GM19324 (cell line): ENCODE data around the gene PLEKHN1.
"Not testable (repeated sequence)": the region's sequence is repeated elsewhere in the genome, so short reads cannot be mapped to it uniquely, and the experiment has no call there.

Experiments
- ATAC-seq: cut with Tn5 transposase; IDR thresholded peaks from one replicate; pipeline ENCODE4 v1.9.1; 2021; ENCODE audit warnings: mild to moderate bottlenecking, moderate library complexity; ENCODE audit not compliant: unreplicated experiment, low FRiP score

PLEKHN1 gene

DNA sequence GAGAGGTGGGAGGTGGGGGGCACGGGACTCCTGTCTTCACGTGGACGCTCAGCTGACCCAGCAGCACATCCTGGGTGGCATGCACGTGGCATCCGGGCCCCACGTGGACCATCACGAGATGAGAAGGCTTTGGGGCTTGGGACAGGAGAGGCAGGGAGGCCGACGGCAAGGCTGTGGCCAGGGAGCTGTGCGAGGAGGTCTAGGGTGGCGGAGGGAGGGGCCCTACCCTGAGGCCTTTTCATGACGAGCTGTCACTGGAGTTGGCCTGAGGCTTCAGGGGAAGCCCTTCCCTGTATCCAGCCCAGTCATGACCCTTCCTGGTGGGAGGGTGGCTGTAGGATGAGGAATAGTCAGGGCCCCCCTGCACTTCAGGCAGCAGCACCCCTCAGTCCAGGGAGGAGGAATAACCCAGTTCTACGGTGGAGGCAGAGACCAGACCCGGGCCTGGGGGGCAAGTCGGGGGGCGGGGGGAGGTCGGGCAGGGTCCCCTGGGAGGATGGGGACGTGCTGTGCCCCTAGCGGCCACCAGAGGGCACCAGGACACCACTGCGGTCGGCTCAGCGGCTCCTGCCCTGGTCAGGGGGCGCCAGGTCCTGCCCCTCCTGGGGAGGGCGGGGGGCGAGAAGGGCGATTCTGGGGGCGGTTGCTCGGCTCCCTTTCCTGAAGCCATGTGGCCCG is 17.7 kb downstream of the PLEKHN1 start:
- no peak for ATAC-seq

DNA sequence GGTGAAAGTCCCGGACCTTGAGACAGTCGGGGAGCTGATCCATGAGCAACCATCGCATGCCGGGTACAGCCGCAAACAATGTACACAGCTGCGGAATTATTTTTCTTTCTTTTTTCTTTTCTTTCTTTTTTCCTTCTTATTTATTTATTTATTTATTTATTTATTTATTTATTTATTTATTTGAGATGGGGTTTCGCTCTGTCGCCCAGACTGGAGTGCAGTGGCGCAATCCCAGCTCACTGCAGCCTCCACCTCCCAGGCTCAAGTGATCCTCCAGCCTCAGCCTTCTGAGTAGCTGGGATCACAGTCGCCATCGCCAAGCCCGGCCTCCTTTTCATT is 18.2 kb downstream of the PLEKHN1 start:
- no peak for ATAC-seq

DNA sequence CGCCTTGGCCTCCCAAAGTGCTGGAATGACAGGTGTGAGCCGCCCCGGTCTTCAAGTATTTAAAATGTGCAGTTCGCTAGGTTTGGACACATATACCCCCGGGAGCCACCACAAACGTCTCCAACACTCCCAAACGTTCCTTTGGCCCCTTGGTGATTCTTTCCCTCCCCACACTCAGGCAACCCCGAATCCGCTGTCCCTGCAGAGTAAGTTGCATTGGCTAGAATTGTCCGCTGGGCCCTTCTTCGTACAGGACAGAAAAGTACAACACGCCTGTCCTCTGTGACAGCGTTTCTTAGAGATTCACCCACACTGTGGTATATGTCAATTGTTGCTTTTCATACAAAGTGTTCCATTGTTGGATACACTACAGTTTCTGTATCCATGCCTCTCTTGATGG is 18.8 kb downstream of the PLEKHN1 start:
- no peak for ATAC-seq

DNA sequence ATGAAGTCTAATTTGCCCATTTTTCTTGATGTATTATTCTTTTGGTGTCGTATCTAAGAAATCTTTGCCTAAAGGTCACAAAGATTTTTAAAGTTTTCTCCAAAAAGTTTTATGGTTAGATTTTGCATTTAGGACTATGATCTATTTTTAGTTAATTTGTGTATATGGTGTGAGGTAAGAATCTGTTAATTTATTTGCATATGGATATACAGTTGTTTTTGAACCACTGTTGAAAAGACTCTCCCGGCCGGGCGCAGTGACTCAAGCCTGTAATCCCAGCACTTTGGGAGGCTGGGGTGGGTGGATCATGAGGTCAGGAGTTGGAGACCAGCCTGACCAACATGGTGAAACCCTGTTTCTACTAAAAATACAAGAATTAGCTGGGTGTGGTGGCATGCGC is 21.8 kb downstream of the PLEKHN1 start:
- ATAC-seq, result not testable (repeated sequence)

DNA sequence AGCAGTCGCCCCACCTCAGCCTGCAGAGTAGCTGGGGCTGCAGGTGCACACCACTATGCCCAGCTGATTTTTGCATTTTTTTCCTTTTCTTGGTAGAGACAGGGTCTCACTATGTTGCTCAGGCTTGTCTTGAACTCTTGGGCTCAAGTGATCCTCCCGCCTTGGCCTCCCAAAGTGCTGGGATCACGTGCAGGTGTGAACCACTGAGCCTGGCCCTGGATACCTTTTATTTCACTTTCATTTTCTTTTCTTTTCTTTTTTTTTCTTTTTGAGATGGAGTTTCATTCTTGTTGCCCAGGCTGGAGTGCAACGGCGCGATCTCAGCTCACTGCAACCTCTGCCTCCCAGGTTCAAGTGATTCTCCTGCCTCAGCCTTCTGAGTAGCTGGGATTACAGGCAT is 25.0 kb downstream of the PLEKHN1 start:
- ATAC-seq, result not testable (repeated sequence)

DNA sequence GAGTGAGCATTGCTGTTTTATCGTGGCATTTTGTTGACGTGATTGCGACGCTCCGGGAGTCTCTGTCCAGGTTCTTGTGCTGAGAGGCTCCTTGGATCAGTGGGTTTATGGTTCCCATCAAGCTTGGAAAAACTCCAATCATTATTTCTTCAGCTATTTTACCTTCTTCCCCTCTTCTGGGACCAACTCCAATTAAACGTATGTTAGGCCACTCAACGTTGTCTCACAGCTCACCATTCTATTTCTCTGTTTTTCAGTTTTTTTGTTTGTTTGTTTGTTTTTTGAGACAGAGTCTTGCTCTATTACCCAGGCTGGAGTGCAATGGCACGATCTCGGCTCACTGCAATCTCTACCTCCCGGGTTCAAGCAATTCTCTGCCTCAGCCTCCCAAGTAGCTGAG is 25.6 kb downstream of the PLEKHN1 start:
- ATAC-seq, result no peak

DNA sequence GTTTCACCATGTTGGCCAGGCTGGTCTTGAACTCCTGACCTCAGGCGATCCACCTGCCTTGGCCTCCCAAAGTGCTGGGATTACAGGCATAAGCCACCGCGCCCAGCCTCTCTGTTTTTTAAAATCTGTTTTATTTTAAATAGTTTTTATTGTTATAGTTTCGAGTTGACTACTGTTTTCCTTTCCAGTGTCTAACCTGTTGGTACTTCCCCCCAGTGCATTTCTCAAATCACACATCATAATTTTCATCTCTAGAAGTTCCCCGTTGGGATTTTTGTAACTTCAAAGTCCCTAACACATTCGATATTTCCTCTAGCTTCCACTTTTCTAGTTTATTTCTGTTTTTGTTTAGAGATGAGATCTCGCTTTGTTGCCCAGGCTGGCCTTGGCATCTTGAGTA is 26.1 kb downstream of the PLEKHN1 start:
- ATAC-seq, result no peak

DNA sequence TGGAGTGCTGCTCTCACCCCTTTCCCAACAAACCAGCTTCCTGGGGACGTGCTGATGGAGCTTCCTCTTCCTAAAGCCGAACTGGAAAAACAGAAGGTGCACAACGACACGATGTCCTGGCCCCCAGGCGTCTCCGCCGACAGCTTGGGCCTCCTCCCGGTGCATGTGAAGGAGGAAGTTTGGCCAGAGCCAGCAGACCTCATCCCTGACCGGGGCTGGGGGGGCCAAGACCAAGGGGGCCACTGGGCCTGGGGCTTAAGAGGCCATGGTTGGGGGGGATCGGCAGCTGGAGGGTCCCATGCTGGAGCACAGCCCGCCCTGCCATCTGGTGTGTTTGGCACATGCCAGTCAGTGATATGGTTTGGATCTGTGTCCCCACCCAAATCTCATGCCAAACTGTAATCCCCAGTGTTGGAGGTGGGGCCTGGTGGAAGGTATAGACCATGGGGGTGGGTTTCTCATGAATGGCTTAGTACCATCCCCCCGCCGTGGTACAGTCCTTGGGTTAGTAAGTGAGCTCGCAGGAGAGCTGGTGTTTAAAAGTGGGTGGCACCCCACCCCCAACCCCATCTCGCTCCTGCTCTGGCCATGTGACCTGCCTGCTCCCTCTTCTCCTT is 27.2 kb downstream of the PLEKHN1 start:
- ATAC-seq, result no peak

DNA sequence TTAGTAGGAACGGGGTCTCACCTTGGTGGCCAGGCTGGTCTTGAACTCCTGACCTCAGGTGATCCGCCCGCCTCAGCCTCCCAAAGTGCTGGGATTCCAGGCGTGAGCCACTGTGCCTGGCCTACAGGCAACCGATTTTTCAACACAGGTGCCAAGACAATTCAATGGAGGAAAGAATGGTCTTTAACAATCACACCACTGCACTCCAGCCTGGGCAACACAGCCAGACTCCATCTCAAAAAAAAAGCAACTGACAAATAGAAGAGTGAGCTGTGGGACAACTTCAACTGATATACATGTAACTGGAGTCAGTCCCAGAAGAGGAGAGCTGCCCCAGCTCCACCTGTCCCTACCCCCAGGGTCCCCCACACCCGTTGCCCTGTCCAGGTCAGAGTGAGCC is 28.3 kb downstream of the PLEKHN1 start:
- not testable (repeated sequence) for ATAC-seq

DNA sequence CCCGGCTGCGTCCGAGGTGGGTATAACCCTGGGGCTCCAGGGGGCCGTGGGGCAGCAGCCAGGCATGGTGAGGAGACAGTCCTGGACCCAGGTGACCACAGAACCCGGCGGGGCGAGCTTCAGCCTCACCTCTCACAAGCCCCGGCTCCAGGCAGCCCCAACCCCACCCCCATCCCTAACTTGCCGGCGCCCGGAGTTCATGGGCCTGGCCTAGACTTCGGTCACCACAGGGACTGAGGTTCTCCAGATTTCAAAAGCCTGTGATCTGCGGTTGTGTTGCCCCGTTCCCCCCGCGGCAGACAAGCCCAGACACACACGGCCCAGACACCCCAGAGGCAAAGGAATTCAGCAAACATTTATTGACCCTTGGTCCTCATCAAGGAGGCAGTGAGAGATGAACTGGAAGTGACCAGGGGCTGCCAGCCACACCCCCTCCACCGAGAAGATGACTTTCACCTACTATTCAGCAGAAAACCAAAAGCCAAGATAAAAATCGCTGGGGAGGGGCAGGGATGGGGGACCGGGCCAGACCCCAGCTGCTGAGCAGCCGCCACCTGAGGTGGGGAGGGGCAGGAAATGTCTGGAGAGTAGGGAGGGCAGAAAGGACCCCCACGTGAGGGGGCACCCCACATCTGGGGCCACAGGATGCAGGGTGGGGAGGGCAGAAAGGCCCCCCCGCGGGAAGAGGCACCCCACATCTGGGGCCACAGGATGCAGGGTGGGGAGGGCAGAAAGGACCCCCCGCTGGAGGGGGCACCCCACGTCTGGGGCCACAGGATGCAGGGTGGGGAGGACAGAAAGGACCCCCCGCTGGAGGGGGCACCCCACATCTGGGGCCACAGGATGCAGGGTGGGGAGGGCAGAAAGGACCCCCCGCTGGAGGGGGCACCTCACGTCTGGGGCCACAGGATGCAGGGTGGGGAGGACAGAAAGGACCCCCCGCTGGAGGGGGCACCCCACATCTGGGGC is 29.7 kb downstream of the PLEKHN1 start:
- no peak for ATAC-seq

DNA sequence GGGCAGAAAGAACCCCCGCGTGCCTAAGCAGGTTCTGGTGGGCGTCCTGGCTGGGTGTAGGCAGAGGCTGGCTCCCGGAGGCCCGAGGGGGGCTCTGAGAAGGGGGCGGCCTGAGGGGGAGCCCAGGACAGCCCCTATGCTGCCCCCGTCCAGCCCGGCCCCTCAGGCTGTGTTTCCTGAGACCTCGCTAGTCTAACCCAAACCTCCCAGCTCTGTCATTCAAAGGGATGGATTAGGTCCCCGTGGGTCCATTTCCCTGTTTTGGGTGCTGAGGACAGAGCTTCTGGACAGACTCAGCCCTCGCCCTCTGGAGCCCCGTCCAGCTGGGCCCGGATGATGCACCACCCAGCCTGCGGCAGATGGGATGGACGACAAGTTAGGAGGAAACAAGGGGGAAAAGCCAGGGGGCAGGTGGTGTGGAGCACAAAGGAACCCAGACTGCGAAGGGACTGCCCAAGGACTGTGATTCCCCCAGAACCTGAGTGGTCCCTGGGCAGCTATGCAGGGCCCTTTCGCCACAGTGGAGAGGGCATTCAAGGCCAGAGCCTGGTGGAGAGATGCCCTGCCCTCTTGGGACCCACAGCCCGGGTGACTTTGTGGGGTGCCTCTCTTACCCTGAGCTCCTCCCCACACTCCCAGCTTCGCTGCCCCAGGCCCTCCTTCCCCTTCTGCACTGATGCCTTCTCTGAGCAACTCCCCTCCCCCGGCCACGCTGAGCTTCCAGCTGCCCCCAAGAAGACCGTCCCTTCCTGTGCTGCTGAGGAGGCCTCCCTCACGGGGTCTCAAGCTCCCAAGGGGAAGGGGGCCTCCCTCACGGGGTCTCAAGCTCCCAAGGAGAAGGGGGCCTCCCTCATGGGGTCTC is 30.8 kb downstream of the PLEKHN1 start:
- no peak for ATAC-seq

DNA sequence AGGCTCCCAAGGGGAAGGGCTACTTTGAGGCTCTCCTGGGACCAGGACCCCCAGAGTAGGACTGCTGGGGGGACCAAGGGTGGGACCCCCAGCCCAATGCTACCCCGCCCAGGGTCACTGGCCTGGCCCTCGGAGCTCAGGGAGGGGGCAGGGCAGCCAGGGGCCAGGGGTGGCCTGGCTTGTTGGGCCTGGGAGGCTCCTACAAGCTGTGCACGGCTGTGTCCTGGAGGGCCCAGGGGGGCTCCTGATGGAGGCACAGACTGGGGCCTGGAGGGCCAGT is 31.4 kb downstream of the PLEKHN1 start:
- ATAC-seq, result no peak

DNA sequence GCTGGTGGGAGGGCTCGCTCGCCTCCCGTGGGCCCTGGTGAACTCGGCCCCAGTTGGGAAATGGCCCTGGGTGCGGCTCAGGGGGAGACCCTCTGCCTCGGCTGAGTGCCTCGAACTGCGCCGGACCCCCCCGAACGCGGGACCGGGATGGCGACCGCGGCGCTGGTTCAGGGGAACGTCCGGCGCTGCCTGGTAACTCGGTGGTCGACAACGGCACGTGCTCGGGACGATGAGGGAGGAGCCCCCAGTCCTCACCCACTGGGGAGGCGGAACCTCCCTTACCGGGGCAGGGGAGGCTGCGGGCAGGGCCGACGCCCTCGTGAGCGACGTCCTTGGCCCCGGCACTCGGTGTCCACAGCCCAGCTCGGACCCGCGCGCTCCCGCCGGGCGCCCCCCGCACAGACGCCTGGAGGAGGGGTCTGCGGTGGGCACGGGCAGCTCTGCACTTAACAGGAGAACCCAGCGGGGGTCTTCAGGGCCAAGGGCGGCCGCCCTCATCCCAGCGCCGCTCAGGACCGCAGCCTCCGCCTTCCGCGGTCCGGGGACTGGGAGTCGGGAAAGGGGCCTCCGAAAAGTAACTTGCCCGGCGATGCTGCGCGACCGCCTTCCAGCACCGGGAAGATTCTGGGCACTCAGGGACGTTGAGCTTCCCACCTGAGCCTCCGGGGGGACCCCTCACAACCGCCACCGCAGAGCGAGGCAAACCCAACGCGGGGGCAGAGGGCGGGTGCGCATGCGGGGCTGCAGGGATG is 31.9 kb downstream of the PLEKHN1 start:
- no peak for ATAC-seq

DNA sequence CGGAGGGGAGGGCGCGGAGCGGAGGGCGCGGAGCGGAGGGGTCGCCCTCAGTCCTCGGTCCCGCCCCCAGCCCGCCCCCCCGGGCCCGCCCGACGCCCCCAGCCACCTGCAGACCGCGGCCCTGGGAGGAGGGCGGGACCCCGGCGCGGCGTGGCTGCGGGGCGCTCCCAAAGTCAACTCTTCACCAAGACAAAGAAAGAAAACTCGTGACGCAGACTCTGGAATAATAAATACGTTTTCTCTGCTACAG is 32.4 kb downstream of the PLEKHN1 start:
- no peak for ATAC-seq

DNA sequence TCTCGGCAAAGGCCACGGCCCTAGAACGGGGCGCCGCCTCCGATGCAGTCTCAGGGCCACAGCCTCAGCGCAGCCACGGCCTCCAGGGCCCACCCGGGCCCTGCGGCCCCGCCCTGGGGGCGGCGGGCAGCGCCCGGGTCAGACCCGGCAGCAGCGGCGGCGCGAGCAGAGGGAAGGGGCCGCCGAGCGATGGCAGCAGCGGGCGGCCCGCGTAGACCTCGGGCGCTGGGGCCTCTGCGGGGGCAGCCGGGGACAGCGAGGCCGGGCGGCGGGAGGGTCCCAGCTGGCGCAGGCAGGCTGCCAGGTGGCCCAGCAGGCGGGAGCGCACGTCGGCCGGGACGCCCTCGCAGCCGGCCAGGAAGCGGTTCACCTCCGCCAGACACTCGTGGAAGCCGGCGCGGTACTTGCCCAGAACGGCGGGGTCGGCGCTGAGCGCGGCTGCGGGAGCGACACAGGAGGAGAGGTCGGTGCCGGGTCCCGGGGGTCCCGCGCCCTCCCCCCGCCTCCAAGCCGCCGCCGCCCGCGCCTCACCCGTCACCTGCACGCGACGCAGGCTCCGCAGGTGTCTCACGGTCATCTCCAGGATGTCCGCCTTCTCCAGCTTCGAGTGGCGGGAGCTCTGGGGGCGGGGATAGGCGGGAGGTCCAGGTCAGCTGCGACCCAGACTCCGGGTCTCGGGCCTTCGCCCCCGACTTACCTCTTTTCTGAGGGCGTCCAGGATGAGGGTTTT is 32.9 kb downstream of the PLEKHN1 start:
- no peak for ATAC-seq

DNA sequence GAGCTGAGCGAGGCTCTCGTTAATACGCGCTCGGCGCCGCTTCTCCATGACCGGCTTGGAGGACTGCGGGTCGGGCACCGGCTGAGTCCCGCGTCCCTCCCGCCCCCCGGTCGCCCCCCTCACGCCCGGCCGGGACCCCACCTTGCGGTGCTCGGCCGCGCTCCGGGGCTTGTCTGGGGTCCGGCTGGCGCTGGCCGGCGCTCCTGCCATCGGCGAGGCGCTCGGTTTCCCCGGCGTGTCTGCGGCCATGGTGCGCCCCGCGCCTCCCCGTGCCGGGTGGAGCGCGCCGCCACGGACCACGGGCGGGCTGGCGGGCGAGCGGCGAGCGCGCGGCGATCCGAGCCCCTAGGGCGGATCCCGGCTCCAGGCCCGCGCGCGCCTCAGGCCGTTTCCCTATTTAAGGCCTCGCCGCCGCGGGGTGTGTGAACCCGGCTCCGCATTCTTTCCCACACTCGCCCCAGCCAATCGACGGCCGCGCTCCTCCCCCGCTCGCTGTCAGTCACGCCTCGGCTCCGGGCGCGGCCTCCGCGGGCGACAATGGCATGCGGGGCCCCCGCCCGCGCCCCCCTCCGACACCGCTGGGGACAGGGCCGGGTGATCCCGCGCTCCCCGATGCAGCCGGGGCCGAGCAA is 33.6 kb downstream of the PLEKHN1 start, which contains the start of gene HES4:
Gene HES4 (minus strand): TSS at position 373 of the 632 bp plus-strand sequence. CDS start 124 bp downstream, at position 249.
- peak; percentile 40 for ATAC-seq

DNA sequence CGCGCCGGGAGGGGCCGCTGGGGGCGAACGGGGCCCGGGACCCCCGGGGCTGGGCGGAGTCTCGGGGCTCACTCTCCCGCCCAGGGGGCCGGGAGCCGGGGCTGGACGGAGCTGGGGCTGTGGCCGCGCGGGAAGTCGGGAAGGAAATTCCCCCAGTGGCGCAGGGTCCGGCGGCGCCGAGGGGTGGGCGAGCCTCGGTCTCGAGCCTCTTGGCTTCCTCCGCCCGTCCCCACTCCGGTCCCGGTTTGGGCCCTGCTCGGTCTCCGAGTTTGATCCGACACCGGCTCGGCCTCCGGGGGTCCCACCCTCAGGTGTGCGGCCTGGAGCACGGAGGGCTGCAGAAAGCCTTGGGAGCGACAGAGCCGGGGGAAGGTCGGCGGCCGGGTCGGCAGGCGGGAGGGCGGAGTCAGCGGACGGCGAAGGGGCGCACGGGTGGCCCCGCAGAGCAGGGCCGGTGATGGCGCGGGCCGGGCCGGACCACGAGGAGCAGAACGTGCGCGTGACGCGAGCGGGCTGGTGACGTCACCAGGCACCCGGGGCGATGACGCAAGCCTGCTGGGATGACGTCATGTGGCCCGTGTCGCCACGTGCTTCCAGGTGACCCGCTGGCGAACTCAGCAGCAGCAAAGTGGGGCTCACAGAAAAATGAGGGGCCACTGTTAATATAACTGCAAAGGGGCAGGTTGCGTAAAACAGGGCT is 34.2 kb downstream of the PLEKHN1 start:
- ATAC-seq, result peak; percentile 11

DNA sequence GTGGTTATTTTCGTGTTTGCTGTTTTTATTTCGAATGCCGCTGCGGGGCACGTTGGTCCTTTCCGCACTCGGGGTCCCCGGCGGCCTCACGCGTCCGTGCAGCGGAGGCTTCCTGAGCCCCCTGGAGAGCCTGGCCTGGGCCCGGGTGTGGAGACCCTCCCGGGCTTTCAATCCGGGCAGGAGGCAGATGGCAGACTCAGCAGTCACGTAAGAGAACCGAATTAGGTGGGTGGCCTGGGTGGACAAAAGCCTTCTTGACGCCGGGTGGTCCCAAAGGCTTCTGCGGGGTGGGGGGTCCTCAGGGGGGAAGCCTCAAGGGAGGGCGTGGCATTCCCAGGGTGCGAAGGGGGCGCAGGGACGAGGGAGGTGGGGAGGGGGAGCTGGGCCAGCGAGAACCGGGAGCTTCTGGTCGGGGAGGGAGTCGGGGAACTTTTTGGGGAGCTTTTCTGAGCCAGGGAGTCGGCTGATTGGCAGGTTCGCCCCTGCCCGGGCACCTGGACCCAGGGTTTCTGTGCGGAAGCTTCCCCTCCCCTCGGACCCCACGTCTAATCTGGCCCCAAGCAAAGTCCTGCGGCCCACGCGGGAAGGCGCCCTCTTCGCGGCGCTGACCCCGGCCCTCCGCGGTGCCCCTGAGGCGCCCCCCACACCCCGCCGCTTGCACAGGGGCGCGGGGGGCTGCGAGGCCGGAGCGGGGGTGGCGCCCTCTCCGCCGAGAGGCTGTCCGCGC is 34.9 kb downstream of the PLEKHN1 start:
- no peak for ATAC-seq
